ENCODE data around the gene LMAN1L. TPM values are rescaled to one million over a fixed set of nuclear protein-coding genes. Genes with fewer than 3 reads are reported as not detected.

LMAN1L gene
- polyA plus RNA-seq, 1 donor from 2014 or later: not detected

DNA sequence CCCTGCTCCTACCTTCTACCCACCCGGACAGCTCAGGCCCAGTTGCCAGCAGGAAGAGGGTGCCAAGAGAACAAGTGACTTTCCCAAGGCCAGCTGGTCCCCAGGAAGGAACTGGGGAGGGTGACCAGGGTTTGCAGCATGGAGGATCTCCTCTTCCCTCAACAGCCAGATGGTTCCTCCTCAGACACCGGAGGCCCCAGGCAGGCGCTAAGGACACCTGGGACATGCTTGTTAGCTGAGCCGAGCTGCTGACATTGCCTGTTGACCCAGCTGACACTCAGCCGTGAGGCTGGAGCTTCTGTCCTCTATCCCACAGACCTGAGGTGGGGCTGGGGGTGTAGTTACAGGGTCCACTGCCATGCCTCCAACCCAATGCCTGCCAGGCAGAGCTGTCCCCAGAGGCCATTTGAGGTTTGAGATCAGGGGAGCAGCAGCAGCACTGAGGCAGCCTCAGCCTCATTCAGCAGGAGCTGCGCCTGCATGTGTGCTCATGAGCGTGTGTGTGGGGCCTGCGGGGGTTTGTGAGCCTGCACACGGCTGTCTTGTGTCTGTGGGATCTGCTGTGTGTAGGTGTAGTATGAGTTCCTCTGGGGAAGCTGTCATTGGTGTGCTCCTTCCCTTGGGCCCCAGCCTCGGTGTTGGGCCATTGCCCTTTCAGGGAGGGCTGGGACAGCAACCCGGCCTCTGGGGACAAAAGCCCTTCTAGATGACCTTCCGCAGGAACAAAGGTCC, 20.9 kb downstream of the LMAN1L start:
- Histone ChIP-seq H3K9me2 (ENCODE audit: insufficient read depth, low read length) (no peaks in the 10 kb centered on the region), H2AFZ (ENCODE audit: low read depth, low read length) (no peak overlapping the region), H3K27me3 (ENCODE audit: insufficient read depth, low read depth, low read length) (peaks cover 7% of the 10 kb centered on the region), H3K27ac (ENCODE audit: low read length) (no peak overlapping the region), H4K20me1 (ENCODE audit: insufficient read depth) (no peaks in the 10 kb centered on the region), H3F3A (ENCODE audit: insufficient read depth, low read length, poor library complexity, severe bottlenecking) (no peaks in the 10 kb centered on the region), H3K9me3 (ENCODE audit: low read length) (no peaks in the 10 kb centered on the region), H3K4me3 (ENCODE audit: low read length) (no peak overlapping the region), H3K9ac (ENCODE audit: low read length) (no peak overlapping the region), H3K4me2 (ENCODE audit: low read length) (no peak overlapping the region), H3K79me2 (replicated peaks; ENCODE audit: insufficient read depth, low read length) (no peaks in the 10 kb centered on the region), H3K36me3 (ENCODE audit: insufficient read depth, low read length) (no peaks in the 10 kb centered on the region)
- TF ChIP-seq MXI1 (conservative IDR thresholded peaks at IDR 0.05; ENCODE audit: poor library complexity, severe bottlenecking) (no peak), EZH2 (IDR thresholded peaks at IDR 0.05; ENCODE audit: borderline replicate concordance, insufficient read depth, low read length, poor library complexity, severe bottlenecking) (no peak), RAD21 (conservative IDR thresholded peaks at IDR 0.05) (no peak), TAF1 (IDR thresholded peaks at IDR 0.05; ENCODE audit: low read depth) (no peak), POLR2AphosphoS5 (IDR thresholded peaks at IDR 0.05) (no peak), EP300 (conservative IDR thresholded peaks at IDR 0.05; ENCODE audit: poor library complexity, severe bottlenecking) (no peak), SMC3 (conservative IDR thresholded peaks at IDR 0.05; ENCODE audit: poor library complexity) (no peak)
- TF ChIP-seq, protein P1, sequence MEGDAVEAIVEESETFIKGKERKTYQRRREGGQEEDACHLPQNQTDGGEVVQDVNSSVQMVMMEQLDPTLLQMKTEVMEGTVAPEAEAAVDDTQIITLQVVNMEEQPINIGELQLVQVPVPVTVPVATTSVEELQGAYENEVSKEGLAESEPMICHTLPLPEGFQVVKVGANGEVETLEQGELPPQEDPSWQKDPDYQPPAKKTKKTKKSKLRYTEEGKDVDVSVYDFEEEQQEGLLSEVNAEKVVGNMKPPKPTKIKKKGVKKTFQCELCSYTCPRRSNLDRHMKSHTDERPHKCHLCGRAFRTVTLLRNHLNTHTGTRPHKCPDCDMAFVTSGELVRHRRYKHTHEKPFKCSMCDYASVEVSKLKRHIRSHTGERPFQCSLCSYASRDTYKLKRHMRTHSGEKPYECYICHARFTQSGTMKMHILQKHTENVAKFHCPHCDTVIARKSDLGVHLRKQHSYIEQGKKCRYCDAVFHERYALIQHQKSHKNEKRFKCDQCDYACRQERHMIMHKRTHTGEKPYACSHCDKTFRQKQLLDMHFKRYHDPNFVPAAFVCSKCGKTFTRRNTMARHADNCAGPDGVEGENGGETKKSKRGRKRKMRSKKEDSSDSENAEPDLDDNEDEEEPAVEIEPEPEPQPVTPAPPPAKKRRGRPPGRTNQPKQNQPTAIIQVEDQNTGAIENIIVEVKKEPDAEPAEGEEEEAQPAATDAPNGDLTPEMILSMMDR (IDR thresholded peaks at IDR 0.05; ENCODE audit: poor library complexity, severe bottlenecking): no peak
- TF ChIP-seq, protein P2, sequence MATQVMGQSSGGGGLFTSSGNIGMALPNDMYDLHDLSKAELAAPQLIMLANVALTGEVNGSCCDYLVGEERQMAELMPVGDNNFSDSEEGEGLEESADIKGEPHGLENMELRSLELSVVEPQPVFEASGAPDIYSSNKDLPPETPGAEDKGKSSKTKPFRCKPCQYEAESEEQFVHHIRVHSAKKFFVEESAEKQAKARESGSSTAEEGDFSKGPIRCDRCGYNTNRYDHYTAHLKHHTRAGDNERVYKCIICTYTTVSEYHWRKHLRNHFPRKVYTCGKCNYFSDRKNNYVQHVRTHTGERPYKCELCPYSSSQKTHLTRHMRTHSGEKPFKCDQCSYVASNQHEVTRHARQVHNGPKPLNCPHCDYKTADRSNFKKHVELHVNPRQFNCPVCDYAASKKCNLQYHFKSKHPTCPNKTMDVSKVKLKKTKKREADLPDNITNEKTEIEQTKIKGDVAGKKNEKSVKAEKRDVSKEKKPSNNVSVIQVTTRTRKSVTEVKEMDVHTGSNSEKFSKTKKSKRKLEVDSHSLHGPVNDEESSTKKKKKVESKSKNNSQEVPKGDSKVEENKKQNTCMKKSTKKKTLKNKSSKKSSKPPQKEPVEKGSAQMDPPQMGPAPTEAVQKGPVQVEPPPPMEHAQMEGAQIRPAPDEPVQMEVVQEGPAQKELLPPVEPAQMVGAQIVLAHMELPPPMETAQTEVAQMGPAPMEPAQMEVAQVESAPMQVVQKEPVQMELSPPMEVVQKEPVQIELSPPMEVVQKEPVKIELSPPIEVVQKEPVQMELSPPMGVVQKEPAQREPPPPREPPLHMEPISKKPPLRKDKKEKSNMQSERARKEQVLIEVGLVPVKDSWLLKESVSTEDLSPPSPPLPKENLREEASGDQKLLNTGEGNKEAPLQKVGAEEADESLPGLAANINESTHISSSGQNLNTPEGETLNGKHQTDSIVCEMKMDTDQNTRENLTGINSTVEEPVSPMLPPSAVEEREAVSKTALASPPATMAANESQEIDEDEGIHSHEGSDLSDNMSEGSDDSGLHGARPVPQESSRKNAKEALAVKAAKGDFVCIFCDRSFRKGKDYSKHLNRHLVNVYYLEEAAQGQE (IDR thresholded peaks at IDR 0.05; ENCODE audit: borderline replicate concordance): no peak

DNA sequence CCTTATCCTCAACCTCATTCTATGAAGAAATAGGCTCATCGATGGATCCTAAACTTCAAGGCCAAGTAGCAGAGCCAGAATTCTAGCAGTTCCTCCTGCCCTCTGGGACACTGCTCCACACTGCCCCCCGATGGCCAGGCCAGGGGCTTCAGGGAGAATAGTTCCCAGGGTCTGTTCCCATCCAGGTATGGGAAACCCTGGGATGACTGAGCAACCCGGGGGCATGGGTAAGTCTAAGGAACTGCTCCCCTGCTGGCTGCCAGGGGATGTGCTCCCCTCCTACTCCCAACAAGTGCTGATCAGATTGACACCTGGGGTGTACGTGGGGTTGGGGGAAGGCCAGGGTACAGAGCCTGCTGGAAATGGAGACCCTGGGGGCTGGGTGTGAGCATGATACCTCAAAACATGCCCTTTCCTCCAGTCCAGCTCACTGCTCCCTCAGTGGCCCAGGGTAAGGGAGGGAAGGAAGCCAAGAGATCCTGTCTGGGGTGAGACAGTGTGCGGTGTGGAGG, 22.7 kb downstream of the LMAN1L start:
- H3K9ac ChIP-seq (ENCODE audit: low read length): no peak overlapping the region

More for the DNA sequence above, 22.7 kb downstream of the LMAN1L start:
- H3K9me3 ChIP-seq (ENCODE audit: low read length): no peaks in the 10 kb centered on the region
- no peaks in the 10 kb centered on the region for H3K36me3 ChIP-seq (ENCODE audit: insufficient read depth, low read length)
- no peak overlapping the region for H2AFZ ChIP-seq (ENCODE audit: low read depth, low read length)
- H3K4me2 ChIP-seq (ENCODE audit: low read length): no peak overlapping the region
- H3K79me2 ChIP-seq (replicated peaks; ENCODE audit: insufficient read depth, low read length): no peaks in the 10 kb centered on the region
- H3K4me3 ChIP-seq (ENCODE audit: low read length): no peak overlapping the region
- H3K27me3 ChIP-seq (ENCODE audit: insufficient read depth, low read depth, low read length): no peaks in the 10 kb centered on the region
- H3K9me2 ChIP-seq (ENCODE audit: insufficient read depth, low read length): no peaks in the 10 kb centered on the region
- no peaks in the 10 kb centered on the region for H4K20me1 ChIP-seq (ENCODE audit: insufficient read depth)
- TF ChIP-seq POLR2AphosphoS5 (IDR thresholded peaks at IDR 0.05): no peak
- TF ChIP-seq, protein P1 (IDR thresholded peaks at IDR 0.05; ENCODE audit: poor library complexity, severe bottlenecking): peak; percentile 51
- no peak overlapping the region for H3K27ac ChIP-seq (ENCODE audit: low read length)
- H3F3A ChIP-seq (ENCODE audit: insufficient read depth, low read length, poor library complexity, severe bottlenecking): no peaks in the 10 kb centered on the region

All from neural cell (in vitro differentiated cells).